CD8-positive, alpha-beta memory T cell (primary cell): ENCODE measurements around the gene GPC6. TPM values are rescaled to one million over a fixed set of nuclear protein-coding genes. Genes with fewer than 3 reads are reported as not detected.

ENCODE experiments used
- CTCF ChIA-PET: fragments of 350-600 bp; sonication (Branson Sonifier 250); formaldehyde crosslinking; loops from one replicate; lab custom pipeline; 2021; ENCODE audit warnings: antibody characterized with exemption; lab: Charles Lee
- POLR2A ChIA-PET: fragments of 350-600 bp; sonication (Branson Sonifier 250); formaldehyde crosslinking; loops from one replicate; lab custom pipeline; 2021; ENCODE audit warnings: antibody characterized with exemption; lab: Charles Lee
- DNase-seq, 5 donors: peaks; one replicate each; pipeline versions ENCODE4 v3.0.0 to v3.0.0-alpha.2; 2020 to 2022; ENCODE audit warnings: mixed read lengths in 1 of 5
- H3K27ac ChIP-seq: one replicate; pipeline ENCODE4 v1.7.0; 2013; ENCODE audit warnings: low read depth, mild to moderate bottlenecking, low read length, moderate library complexity
- H3K27me3 ChIP-seq: 2 replicates; pipeline ENCODE4 v1.7.0; 2013; ENCODE audit warnings: low read length, mild to moderate bottlenecking; ENCODE audit not compliant: insufficient read depth, poor library complexity, severe bottlenecking
- H3K36me3 ChIP-seq: 2 replicates; pipeline ENCODE4 v1.7.0; 2013; ENCODE audit warnings: mild to moderate bottlenecking, low read length, moderate library complexity; ENCODE audit not compliant: insufficient read depth
- H3K4me1 ChIP-seq: 2 replicates; pipeline ENCODE4 v1.7.0; 2013; ENCODE audit warnings: mild to moderate bottlenecking, low read length, moderate library complexity; ENCODE audit not compliant: insufficient read depth
- H3K4me3 ChIP-seq: 2 replicates; pipeline ENCODE4 v1.7.0; 2013; ENCODE audit warnings: mild to moderate bottlenecking, low read length
- H3K9me3 ChIP-seq: 2 replicates; pipeline ENCODE4 v1.7.0; 2013; ENCODE audit warnings: mild to moderate bottlenecking, low read length
- H3K27ac Mint-ChIP-seq, 8 donors: one replicate each; pipeline ENCODE4 v1.8.0; 2020 to 2021; ENCODE audit warnings: mixed read lengths in 8 of 8, mild to moderate bottlenecking in 6 of 8, inconsistent platforms in 3 of 8, moderate library complexity in 3 of 8
- H3K27me3 Mint-ChIP-seq, 2 donors: one replicate each; pipeline ENCODE4 v1.8.0; 2020 to 2021; ENCODE audit warnings: mixed read lengths in 2 of 2, mild to moderate bottlenecking in 1 of 2, moderate library complexity in 1 of 2
- H3K36me3 Mint-ChIP-seq, 3 donors: one replicate each; pipeline ENCODE4 v1.8.0; 2020 to 2021; ENCODE audit warnings: mixed read lengths in 3 of 3, inconsistent platforms in 1 of 3, mild to moderate bottlenecking in 1 of 3
- H3K4me1 Mint-ChIP-seq, 3 donors: one replicate each; pipeline ENCODE4 v1.8.0; 2020 to 2021; ENCODE audit warnings: mixed read lengths in 3 of 3, inconsistent platforms in 1 of 3, mild to moderate bottlenecking in 1 of 3
- H3K4me3 Mint-ChIP-seq, 7 donors: one replicate each; pipeline ENCODE4 v1.8.0; 2020 to 2021; ENCODE audit warnings: mixed read lengths in 7 of 7, mild to moderate bottlenecking in 6 of 7, moderate library complexity in 4 of 7, inconsistent platforms in 2 of 7
- H3K9me3 Mint-ChIP-seq, 5 donors: one replicate each; pipeline ENCODE4 v1.8.0; 2020 to 2022; ENCODE audit warnings: mixed read lengths in 5 of 5, mild to moderate bottlenecking in 3 of 5, moderate library complexity in 2 of 5, inconsistent platforms in 1 of 5
- polyA plus RNA-seq: library from polyadenylated mRNA; unstranded; fragments of 300-500 nt; fragmentation: Illumina TruSeq; gene quantifications from one replicate; pipeline ENCODE4 v1.2.3, GENCODE V29; 2021
- total RNA-seq, 2 experiments: library from RNA; stranded (reverse); gene quantifications; one replicate each; pipeline ENCODE4 v1.2.3, GENCODE V29; 2021

The GPC6 gene
- total and polyA plus RNA-seq, 3 experiments from 2014 or later: not detected

DNA sequence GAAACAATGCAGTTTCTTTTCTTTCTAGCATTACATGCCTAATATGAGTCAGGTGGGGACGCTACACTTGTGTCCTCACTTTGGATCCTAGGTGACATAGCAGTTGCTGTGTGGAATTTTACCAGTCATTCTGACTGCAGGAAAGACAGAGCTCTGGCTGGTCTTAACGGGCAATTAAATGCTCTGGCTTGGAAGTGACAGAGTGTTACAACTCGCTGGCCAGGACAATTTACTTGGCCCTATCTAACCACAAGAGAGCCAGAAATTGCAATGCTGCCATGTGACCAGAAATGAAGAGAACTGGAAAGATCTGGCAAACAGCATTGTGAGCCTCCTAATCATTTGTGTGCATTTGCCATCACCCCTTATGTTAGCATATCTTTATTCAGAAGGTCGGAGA lies 901.8 kb downstream of the GPC6 start:
- Histone ChIP-seq H3K4me3 (no peak overlapping the region), H3K9me3 (no peaks in the 10 kb centered on the region), H3K36me3 (no peaks in the 10 kb centered on the region), H3K27me3 (no peaks in the 10 kb centered on the region), H3K4me1 (no peaks in the 10 kb centered on the region), H3K27ac (no peak overlapping the region)
- peaks cover 0 to 3% (median 0%) of the 10 kb centered on the region in 3 donors for H3K36me3 Mint-ChIP-seq
- peak overlapping the region in 1 of 8 donors; percentile 75 for H3K27ac Mint-ChIP-seq
- H3K4me1 Mint-ChIP-seq: no peaks in the 10 kb centered on the region
- ChIA-PET CTCF (no interaction called here), POLR2A (no interaction called here)
- no peak overlapping the region for H3K4me3 Mint-ChIP-seq
- no peak for DNase-seq
- peaks cover 4 to 7% of the 10 kb centered on the region in 2 donors for H3K27me3 Mint-ChIP-seq
- no peaks in the 10 kb centered on the region for H3K9me3 Mint-ChIP-seq

DNA sequence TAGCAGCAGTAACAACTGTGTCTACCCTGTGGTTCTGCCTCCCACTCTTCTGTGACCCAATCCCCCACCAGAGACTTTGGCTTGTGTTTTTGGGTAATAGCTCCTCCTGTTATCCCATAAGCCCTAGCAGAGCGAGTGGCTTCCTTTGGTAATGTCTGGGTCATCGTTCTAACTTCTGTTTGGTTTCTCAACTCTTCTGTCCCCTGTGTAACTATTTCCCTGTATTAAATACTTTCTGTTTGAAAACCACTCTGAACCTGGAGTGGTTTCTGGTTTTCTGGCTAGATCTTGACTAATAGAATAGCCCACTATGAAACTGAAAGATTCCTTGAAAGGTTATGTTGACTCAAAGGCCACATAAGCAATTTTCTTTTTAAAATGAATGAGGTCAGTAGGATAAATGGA lies 902.9 kb downstream of the GPC6 start:
- DNase-seq: no peak
- Mint-ChIP-seq H3K27ac (no peak overlapping the region), H3K36me3 (peaks cover 0 to 3% (median 0%) of the 10 kb centered on the region in 3 donors), H3K27me3 (peaks cover 3 to 4% of the 10 kb centered on the region in 2 donors), H3K4me3 (no peak overlapping the region), H3K4me1 (no peaks in the 10 kb centered on the region), H3K9me3 (no peaks in the 10 kb centered on the region)
- H3K9me3 ChIP-seq: no peaks in the 10 kb centered on the region
- CTCF ChIA-PET: no interaction called here
- no peaks in the 10 kb centered on the region for H3K4me1 ChIP-seq
- H3K36me3 ChIP-seq: no peaks in the 10 kb centered on the region
- H3K27ac ChIP-seq: no peak overlapping the region
- H3K4me3 ChIP-seq: no peak overlapping the region
- POLR2A ChIA-PET: no interaction called here
- no peaks in the 10 kb centered on the region for H3K27me3 ChIP-seq

DNA sequence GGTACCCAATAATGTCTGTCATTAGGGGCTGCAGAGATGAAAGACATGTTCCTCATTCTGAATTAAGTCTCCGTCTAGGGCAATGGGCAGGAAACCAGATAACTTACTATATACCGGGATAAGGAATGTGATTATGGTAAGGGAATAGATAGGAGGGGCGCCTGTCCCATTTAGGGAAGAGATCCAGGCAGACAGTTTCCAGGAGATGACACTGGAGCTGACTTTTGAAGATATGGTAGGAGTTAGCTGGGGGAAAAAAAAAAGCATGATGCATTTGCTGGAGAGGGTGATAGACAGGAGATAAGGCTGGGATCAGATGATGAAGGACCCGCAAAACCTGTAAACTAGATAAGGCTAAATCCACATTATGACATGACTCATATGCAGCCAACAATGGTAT lies 912.2 kb downstream of the GPC6 start:
- Histone ChIP-seq H3K4me1 (no peaks in the 10 kb centered on the region), H3K27me3 (no peaks in the 10 kb centered on the region), H3K36me3 (no peaks in the 10 kb centered on the region), H3K27ac (no peak overlapping the region), H3K4me3 (no peak overlapping the region), H3K9me3 (no peaks in the 10 kb centered on the region)
- Mint-ChIP-seq H3K27ac (no peak overlapping the region), H3K4me1 (no peaks in the 10 kb centered on the region), H3K36me3 (no peaks in the 10 kb centered on the region), H3K9me3 (no peaks in the 10 kb centered on the region), H3K27me3 (peaks cover under 1 to 4% of the 10 kb centered on the region in 2 donors), H3K4me3 (no peak overlapping the region)
- ChIA-PET CTCF (no interaction called here), POLR2A (no interaction called here)
- no peak for DNase-seq

DNA sequence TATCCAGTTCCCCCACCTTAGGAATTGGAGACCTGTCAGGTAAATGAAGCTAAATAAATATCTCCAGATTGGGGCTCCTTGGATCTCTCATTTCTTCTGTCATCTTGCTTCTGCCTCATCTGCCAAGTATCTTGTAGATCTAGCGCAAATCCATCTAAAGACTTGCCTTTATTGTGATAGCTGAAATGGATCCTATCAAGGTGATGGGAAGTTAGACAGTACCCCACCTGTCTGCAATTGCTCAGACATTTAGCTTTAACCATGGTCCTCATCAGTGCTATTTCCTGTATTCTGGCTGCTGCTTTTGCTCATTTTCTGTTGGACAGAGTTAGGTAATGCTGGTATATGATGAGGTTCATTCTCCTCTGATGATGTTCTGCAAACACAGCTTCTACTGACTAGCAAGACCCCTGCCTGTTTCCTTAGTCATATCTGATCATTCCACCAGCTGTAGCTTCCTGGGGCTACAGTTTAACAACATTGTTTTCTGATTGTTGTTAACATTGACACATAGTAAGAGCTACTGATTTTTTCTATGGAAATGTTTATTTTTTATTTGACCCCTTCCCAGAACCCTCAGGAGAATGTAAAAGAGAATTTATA lies 912.9 kb downstream of the GPC6 start:
- H3K36me3 ChIP-seq: no peaks in the 10 kb centered on the region
- no peak overlapping the region for H3K27ac ChIP-seq
- no peaks in the 10 kb centered on the region for H3K9me3 ChIP-seq
- no peaks in the 10 kb centered on the region for H3K4me1 ChIP-seq
- no peak overlapping the region for H3K27ac Mint-ChIP-seq
- peaks cover 4% of the 10 kb centered on the region in 2 donors for H3K27me3 Mint-ChIP-seq
- H3K27me3 ChIP-seq: no peaks in the 10 kb centered on the region
- no peaks in the 10 kb centered on the region for H3K9me3 Mint-ChIP-seq
- H3K4me3 Mint-ChIP-seq: no peak overlapping the region
- DNase-seq: no peak
- no peaks in the 10 kb centered on the region for H3K36me3 Mint-ChIP-seq
- CTCF ChIA-PET: no interaction called here
- POLR2A ChIA-PET: no interaction called here
- H3K4me3 ChIP-seq: no peak overlapping the region
- no peaks in the 10 kb centered on the region for H3K4me1 Mint-ChIP-seq

DNA sequence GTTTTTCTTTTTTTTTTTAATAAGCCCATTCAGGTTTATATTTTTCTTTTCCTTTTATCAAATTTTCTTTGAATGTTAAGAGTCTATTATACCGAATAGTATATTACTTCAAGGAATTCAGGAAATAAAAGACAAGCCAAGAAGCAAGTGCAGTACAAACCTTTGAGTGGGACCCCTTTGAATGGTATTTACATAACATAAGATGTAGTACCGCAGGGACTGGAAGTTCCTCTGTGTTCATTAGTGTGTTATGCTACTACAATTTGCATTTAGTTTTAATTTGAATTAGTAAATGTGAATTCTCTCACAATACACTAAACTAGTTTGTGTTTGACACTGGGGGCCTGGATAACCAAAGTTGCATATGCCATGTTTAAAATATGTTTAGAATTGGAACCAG lies 913.4 kb downstream of the GPC6 start:
- H3K4me1 ChIP-seq: no peaks in the 10 kb centered on the region
- CTCF ChIA-PET: no interaction called here

DNA sequence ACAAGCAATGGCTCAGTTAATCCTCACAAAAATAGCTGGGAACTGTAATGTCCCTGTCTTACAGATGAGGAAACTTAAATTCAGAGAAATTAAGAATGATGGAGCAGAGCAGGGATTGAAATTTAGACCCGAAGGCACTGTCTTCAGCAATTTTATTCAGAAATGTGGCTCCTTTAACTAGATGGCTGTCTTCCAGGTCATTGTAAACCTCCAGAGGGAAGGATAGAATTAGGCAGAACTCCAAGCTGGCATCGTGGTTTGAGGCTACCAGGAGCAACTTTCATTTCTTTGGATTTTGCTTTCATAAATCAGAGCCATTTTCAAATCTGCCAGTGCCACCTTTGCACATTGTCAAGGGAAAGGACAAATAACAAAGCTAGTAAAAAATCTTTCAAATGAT lies 913.9 kb downstream of the GPC6 start:
- no peak overlapping the region for H3K4me3 Mint-ChIP-seq
- H3K27me3 Mint-ChIP-seq: peaks cover 4% of the 10 kb centered on the region in 2 donors
- Histone ChIP-seq H3K9me3 (no peaks in the 10 kb centered on the region), H3K4me1 (no peaks in the 10 kb centered on the region), H3K27ac (no peak overlapping the region), H3K36me3 (no peaks in the 10 kb centered on the region), H3K4me3 (no peak overlapping the region), H3K27me3 (no peaks in the 10 kb centered on the region)
- POLR2A ChIA-PET: no interaction called here
- H3K27ac Mint-ChIP-seq: no peak overlapping the region
- no peaks in the 10 kb centered on the region for H3K36me3 Mint-ChIP-seq
- CTCF ChIA-PET: no interaction called here
- no peaks in the 10 kb centered on the region for H3K4me1 Mint-ChIP-seq
- no peak for DNase-seq
- H3K9me3 Mint-ChIP-seq: no peaks in the 10 kb centered on the region

More for the DNA sequence above, 913.4 kb downstream of the GPC6 start:
- POLR2A ChIA-PET: no interaction called here
- H3K27ac Mint-ChIP-seq: no peak overlapping the region
- no peaks in the 10 kb centered on the region for H3K36me3 Mint-ChIP-seq
- no peak overlapping the region for H3K4me3 Mint-ChIP-seq
- H3K27ac ChIP-seq: no peak overlapping the region
- no peaks in the 10 kb centered on the region for H3K27me3 ChIP-seq
- no peaks in the 10 kb centered on the region for H3K9me3 Mint-ChIP-seq
- no peak overlapping the region for H3K4me3 ChIP-seq
- no peaks in the 10 kb centered on the region for H3K36me3 ChIP-seq
- H3K27me3 Mint-ChIP-seq: peaks cover 4% of the 10 kb centered on the region in 2 donors
- H3K9me3 ChIP-seq: no peaks in the 10 kb centered on the region
- no peaks in the 10 kb centered on the region for H3K4me1 Mint-ChIP-seq
- no peak for DNase-seq

- CTCF ChIA-PET: no interaction called here
- H3K27me3 Mint-ChIP-seq: peaks cover 4 to 6% of the 10 kb centered on the region in 2 donors
- H3K9me3 ChIP-seq: no peaks in the 10 kb centered on the region
- H3K4me1 Mint-ChIP-seq: no peaks in the 10 kb centered on the region
- no peak for DNase-seq
- H3K36me3 ChIP-seq: no peaks in the 10 kb centered on the region
- no peaks in the 10 kb centered on the region for H3K4me1 ChIP-seq
- H3K27me3 ChIP-seq: no peaks in the 10 kb centered on the region
- H3K27ac ChIP-seq: no peak overlapping the region
- H3K4me3 ChIP-seq: no peak overlapping the region
- H3K27ac Mint-ChIP-seq: no peak overlapping the region
- no peaks in the 10 kb centered on the region for H3K36me3 Mint-ChIP-seq
- POLR2A ChIA-PET: no interaction called here
- H3K9me3 Mint-ChIP-seq: no peaks in the 10 kb centered on the region
- H3K4me3 Mint-ChIP-seq: no peak overlapping the region
Observed at GRCh38 chr13:94143624-94144350, 917.2 kb downstream of the GPC6 start.

- no peaks in the 10 kb centered on the region for H3K4me1 Mint-ChIP-seq
- Histone ChIP-seq H3K4me3 (no peak overlapping the region), H3K9me3 (no peaks in the 10 kb centered on the region), H3K36me3 (no peaks in the 10 kb centered on the region), H3K27me3 (no peaks in the 10 kb centered on the region), H3K4me1 (no peaks in the 10 kb centered on the region), H3K27ac (no peak overlapping the region)
- H3K4me3 Mint-ChIP-seq: no peak overlapping the region
- no peak overlapping the region for H3K27ac Mint-ChIP-seq
- no peaks in the 10 kb centered on the region for H3K36me3 Mint-ChIP-seq
- ChIA-PET CTCF (no interaction called here), POLR2A (no interaction called here)
- H3K9me3 Mint-ChIP-seq: no peaks in the 10 kb centered on the region
- H3K27me3 Mint-ChIP-seq: peaks cover 6 to 23% of the 10 kb centered on the region in 2 donors
- no peak for DNase-seq
Observed at GRCh38 chr13:94145966-94146365, 919.4 kb downstream of the GPC6 start.
